ENCODE data around the gene NUAK1. TPM values are rescaled to one million over a fixed set of nuclear protein-coding genes. Genes with fewer than 3 reads are reported as not detected.

The NUAK1 gene
- total RNA-seq, 2 donors from 2014 or later: 16.9 to 30.1 TPM

- Histone ChIP-seq H3K36me3 (peaks cover 57% of the 10 kb centered on the region), H3K4me3 (no peak overlapping the region), H3K27ac (no peak overlapping the region), H3K9me3 (no peaks in the 10 kb centered on the region), H3K27me3 (no peaks in the 10 kb centered on the region), H3K4me1 (no peaks in the 10 kb centered on the region)
- DNase-seq (ENCODE audit: low spot score): no peak
- no peak for TF ChIP-seq CTCF (IDR thresholded peaks at IDR 0.05)
These were observed 68.6 kb downstream of the NUAK1 start for GRCh38 chr12:106070147-106070546.

GRCh38 chr12:106068296-106068695 is 70.5 kb downstream of the NUAK1 start:
- Histone ChIP-seq H3K4me3 (no peak overlapping the region), H3K9me3 (no peaks in the 10 kb centered on the region), H3K36me3 (peaks cover 53% of the 10 kb centered on the region), H3K27me3 (no peaks in the 10 kb centered on the region), H3K4me1 (peaks cover 0 to 5% of the 10 kb centered on the region in 2 donors), H3K27ac (no peak overlapping the region)
- no peak for DNase-seq (ENCODE audit: low spot score)
- no peak for TF ChIP-seq CTCF (IDR thresholded peaks at IDR 0.05)

GRCh38 chr12:106067606-106068205 is 71.0 kb downstream of the NUAK1 start:
- Histone ChIP-seq H3K4me1 (peaks cover 0 to 5% of the 10 kb centered on the region in 2 donors), H3K36me3 (peaks cover 53% of the 10 kb centered on the region)
- no peak for DNase-seq (ENCODE audit: low spot score)

GRCh38 chr12:106066726-106067325 is 71.9 kb downstream of the NUAK1 start:
- peaks cover 0 to 5% of the 10 kb centered on the region in 2 donors for H3K4me1 ChIP-seq
- H3K9me3 ChIP-seq: no peaks in the 10 kb centered on the region
- no peak for TF ChIP-seq CTCF (IDR thresholded peaks at IDR 0.05)
- no peaks in the 10 kb centered on the region for H3K27me3 ChIP-seq
- no peak overlapping the region for H3K27ac ChIP-seq
- peaks cover 53% of the 10 kb centered on the region for H3K36me3 ChIP-seq
- no peak overlapping the region for H3K4me3 ChIP-seq
- DNase-seq (ENCODE audit: low spot score): no peak

More at GRCh38 chr12:106067606-106068205, 71.0 kb downstream of the NUAK1 start:
- Histone ChIP-seq H3K9me3 (no peaks in the 10 kb centered on the region), H3K4me3 (no peak overlapping the region), H3K27ac (no peak overlapping the region), H3K27me3 (no peaks in the 10 kb centered on the region)
- no peak for TF ChIP-seq CTCF (IDR thresholded peaks at IDR 0.05)

- H3K4me1 ChIP-seq: peaks cover 0 to 5% of the 10 kb centered on the region in 2 donors
These were observed 72.6 kb downstream of the NUAK1 start for GRCh38 chr12:106066051-106066705.

More at GRCh38 chr12:106066051-106066705, 72.6 kb downstream of the NUAK1 start:
- H3K27ac ChIP-seq: no peak overlapping the region
- no peak for TF ChIP-seq CTCF (IDR thresholded peaks at IDR 0.05)
- H3K9me3 ChIP-seq: no peaks in the 10 kb centered on the region
- H3K4me3 ChIP-seq: no peak overlapping the region
- DNase-seq (ENCODE audit: low spot score): no peak
- H3K36me3 ChIP-seq: peaks cover 53% of the 10 kb centered on the region
- H3K27me3 ChIP-seq: no peaks in the 10 kb centered on the region

Data from right atrium auricular region (tissue), 2 donors.